SK-N-SH (cell line): Measurements from ENCODE around the gene CFAP97. TPM values are rescaled to one million over a fixed set of nuclear protein-coding genes. Genes with fewer than 3 reads are reported as not detected.

Source experiments
- CTCF ChIA-PET: fragments of 300-600, 350-600 bp; formaldehyde crosslinking; extraction: SDS; loops from one replicate; lab custom pipeline; 2021; lab: Yijun Ruan, JAX
- POLR2A ChIA-PET: fragments of 350-600 bp; sonication (Branson Sonifier 250); formaldehyde crosslinking; extraction: SDS; loops from one replicate; lab custom pipeline; 2020; ENCODE audit warnings: antibody characterized with exemption, inconsistent platforms; lab: Yijun Ruan, JAX
- DNase-seq: peaks from one replicate; pipeline ENCODE4 v3.0.0; 2012
- H2AFZ ChIP-seq: fragments of 200-600 bp; sonication (generic); 2 replicates; pipeline ENCODE4 v1.8.1; 2016; ENCODE audit warnings: antibody characterized with exemption, mild to moderate bottlenecking, low read depth
- H3F3A ChIP-seq: fragments of 200-600 bp; sonication (generic); replicated peaks from 2 replicates; pipeline ENCODE3; 2016; ENCODE audit warnings: antibody characterized with exemption, mild to moderate bottlenecking; ENCODE audit not compliant: insufficient read depth
- H3K27ac ChIP-seq, 2 experiments: fragments of 200-500 bp in 1 of 2; fragments of 200-600 bp in 1 of 2; sonication (Bioruptor generic) in 1 of 2; sonication (generic), shearing (Covaris generic) in 1 of 2; 2 replicates each; pipeline versions ENCODE4 v1.5.1 to v1.6.1; 2014 to 2016; ENCODE audit warnings: low read depth in 2 of 2, inconsistent platforms in 1 of 2, low read length in 1 of 2, mild to moderate bottlenecking in 1 of 2, mixed read lengths in 1 of 2
- H3K27me3 ChIP-seq: fragments of 200-600 bp; sonication (generic), shearing (Covaris generic); 2 replicates; pipeline ENCODE4 v1.6.1; 2016; ENCODE audit warnings: mixed run types; ENCODE audit not compliant: insufficient read depth
- H3K36me3 ChIP-seq, 2 experiments: fragments of 200-500 bp in 1 of 2; fragments of 200-600 bp in 1 of 2; sonication (Bioruptor generic) in 1 of 2; sonication (generic) in 1 of 2; replicated peaks in 1 of 2; 2 replicates each; pipeline versions ENCODE3 to v1.5.1; 2014 to 2016; ENCODE audit warnings: low read length in 1 of 2, mild to moderate bottlenecking in 1 of 2; ENCODE audit not compliant: insufficient read depth in 2 of 2, control insufficient read depth in 1 of 2
- H3K4me1 ChIP-seq, 2 experiments: fragments of 200-500 bp in 1 of 2; fragments of 200-600 bp in 1 of 2; sonication (Bioruptor generic) in 1 of 2; sonication (generic), shearing (Covaris generic) in 1 of 2; 2 replicates each; pipeline versions ENCODE4 v1.5.1 to v1.6.1; 2014 to 2016; ENCODE audit warnings: low read depth in 1 of 2, low read length in 1 of 2, mixed run types in 1 of 2; ENCODE audit not compliant: insufficient read depth in 2 of 2, control insufficient read depth in 1 of 2
- H3K4me2 ChIP-seq: fragments of 200-600 bp; sonication (generic), shearing (Covaris generic); 2 replicates; pipeline ENCODE4 v1.6.1; 2017; ENCODE audit warnings: mixed run types
- H3K4me3 ChIP-seq, 2 experiments: fragments of 200-500 bp in 1 of 2; fragments of 200-600 bp in 1 of 2; sonication (Bioruptor generic) in 1 of 2; sonication (generic), shearing (Covaris generic) in 1 of 2; 2 replicates each; pipeline versions ENCODE4 v1.5.1 to v1.8.1; 2014 to 2016; ENCODE audit warnings: low read depth in 2 of 2, inconsistent platforms in 1 of 2, low read length in 1 of 2, mild to moderate bottlenecking in 1 of 2, mixed read lengths in 1 of 2, moderate library complexity in 1 of 2
- H3K79me2 ChIP-seq: fragments of 200-600 bp; sonication (generic); 2 replicates; pipeline ENCODE4 v1.8.1; 2017; ENCODE audit warnings: mild to moderate bottlenecking; ENCODE audit not compliant: insufficient read depth
- H3K9ac ChIP-seq: fragments of 200-600 bp; sonication (generic); 2 replicates; pipeline ENCODE4 v1.6.1; 2017; ENCODE audit warnings: mixed run types
- H3K9me2 ChIP-seq: fragments of 200-600 bp; sonication (generic); 2 replicates; pipeline ENCODE4 v1.6.1; 2017; ENCODE audit warnings: mixed run types
- H3K9me3 ChIP-seq: fragments of 200-600 bp; sonication (generic); 2 replicates; pipeline ENCODE4 v1.6.1; 2017; ENCODE audit warnings: mixed run types, mild to moderate bottlenecking, moderate library complexity
- H4K20me1 ChIP-seq: fragments of 200-600 bp; sonication (generic); 2 replicates; pipeline ENCODE4 v1.6.1; 2017; ENCODE audit warnings: mild to moderate bottlenecking, mixed run types; ENCODE audit not compliant: insufficient read depth
- ELF1 ChIP-seq: IDR thresholded peaks from 2 replicates; pipeline ENCODE4 v1.4.0; 2012
- FOXJ3 ChIP-seq: sonication (generic); formaldehyde crosslinking; IDR thresholded peaks from 2 replicates; pipeline ENCODE4 v1.5.1; 2020; ENCODE audit warnings: mild to moderate bottlenecking, missing genetic modification reagents
- GABPA ChIP-seq: IDR thresholded peaks from 2 replicates; pipeline ENCODE4 v1.4.0; 2012; ENCODE audit warnings: low read depth, mild to moderate bottlenecking
- GATA2 ChIP-seq: sonication (generic); formaldehyde crosslinking; IDR thresholded peaks from 2 replicates; pipeline ENCODE4 v1.5.0; 2020; ENCODE audit warnings: mild to moderate bottlenecking, missing genetic modification reagents
- JUND ChIP-seq: IDR thresholded peaks from 2 replicates; pipeline ENCODE4 v1.4.0; 2012
- MEF2A ChIP-seq: IDR thresholded peaks from 2 replicates; pipeline ENCODE4 v1.4.0; 2012; ENCODE audit warnings: low read depth, borderline replicate concordance
- NFIC ChIP-seq: IDR thresholded peaks from 2 replicates; pipeline ENCODE4 v1.4.0; 2012; ENCODE audit warnings: borderline replicate concordance
- SMC3 ChIP-seq: IDR thresholded peaks from 2 replicates; pipeline ENCODE4 v1.6.1; 2012; ENCODE audit warnings: low read depth, low read length, improper control_type of control experiment
- TAF1 ChIP-seq: IDR thresholded peaks from 2 replicates; pipeline ENCODE4 v1.6.1; 2012; ENCODE audit warnings: low read depth, mild to moderate bottlenecking, low read length, moderate library complexity, borderline replicate concordance
- TCF12 ChIP-seq: IDR thresholded peaks from 2 replicates; pipeline ENCODE4 v1.4.0; 2012
- WGBS: methylation state at CpG from one replicate; pipeline ENCODE4 v1.1.6; 2017; ENCODE audit warnings: low lambda C conversion rate; 5-methylcytosine and 5-hydroxymethylcytosine counted together
- polyA plus RNA-seq, 3 experiments: library from polyadenylated mRNA; depleted of rRNA; stranded (reverse); fragments of >200 nt; gene quantifications; 2 replicates each; pipeline ENCODE4 v1.2.3, GENCODE V29; 2012
- TF ChIP-seq, protein P1 (sequence below): fragments of 150-350 bp; IDR thresholded peaks from 2 replicates; pipeline ENCODE4 v1.6.1; 2016; ENCODE audit warnings: mild to moderate bottlenecking, low read depth, low read length
- TF ChIP-seq, protein P2 (sequence below): IDR thresholded peaks from 2 replicates; pipeline ENCODE4 v1.4.0; 2012; ENCODE audit warnings: low read depth, borderline replicate concordance
- TF ChIP-seq, protein P3 (sequence below): IDR thresholded peaks from 2 replicates; pipeline ENCODE4 v1.6.1; 2012; ENCODE audit warnings: mild to moderate bottlenecking, low read depth, low read length, moderate library complexity

The CFAP97 gene
- polyA plus RNA-seq, 1 of the 3 experiments (the other 2 are of a cell fraction): 10.6 TPM

DNA sequence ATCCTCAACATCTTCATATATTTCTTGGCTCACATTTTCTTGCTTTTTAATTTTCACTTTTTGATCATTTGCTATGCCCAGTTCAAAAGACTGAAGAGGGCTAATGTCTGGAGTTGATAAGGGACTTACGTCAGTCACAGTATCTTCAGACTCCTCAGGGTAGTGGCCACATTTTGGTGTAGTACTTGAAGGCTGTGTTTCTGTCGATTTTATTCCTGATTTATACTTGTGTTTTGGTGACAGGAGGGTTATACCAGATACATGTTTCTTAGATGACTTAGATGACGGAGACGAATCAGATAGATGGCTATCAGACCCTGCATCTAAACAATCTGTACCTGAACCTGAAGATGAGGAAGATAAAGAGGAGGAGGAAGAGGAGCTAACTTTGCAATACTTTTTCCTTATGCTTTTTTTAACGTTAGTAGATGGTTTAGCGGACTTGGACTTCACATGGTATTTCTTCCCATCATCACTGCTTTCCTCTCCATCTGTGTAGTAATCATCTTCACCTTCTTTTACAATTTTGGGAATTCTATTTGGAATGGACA, 13.4 kb downstream of the CFAP97 start:
- Histone ChIP-seq H3K4me1 (no peaks in the 10 kb centered on the region; a peak in 2 of 4 replicates), H3F3A (no peaks in the 10 kb centered on the region), H2AFZ (no peak overlapping the region), H3K4me2 (no peak overlapping the region), H3K9me3 (no peaks in the 10 kb centered on the region), H3K36me3 (peaks cover 27 to 36% of the 10 kb centered on the region in 2 experiments), H3K27ac (no peak overlapping the region), H3K79me2 (peaks cover 81% of the 10 kb centered on the region), H3K27me3 (no peaks in the 10 kb centered on the region), H3K4me3 (no peak overlapping the region), H3K9ac (no peak overlapping the region), H4K20me1 (no peaks in the 10 kb centered on the region; the same call in 1 of the 2 replicates), H3K9me2 (no peaks in the 10 kb centered on the region)
- POLR2A ChIA-PET: no interaction called here
- CTCF ChIA-PET: no interaction called here
- DNase-seq: no peak
- WGBS: 79% methylated on average over 6 of the region's 6 CpGs
- TF ChIP-seq, protein P1, sequence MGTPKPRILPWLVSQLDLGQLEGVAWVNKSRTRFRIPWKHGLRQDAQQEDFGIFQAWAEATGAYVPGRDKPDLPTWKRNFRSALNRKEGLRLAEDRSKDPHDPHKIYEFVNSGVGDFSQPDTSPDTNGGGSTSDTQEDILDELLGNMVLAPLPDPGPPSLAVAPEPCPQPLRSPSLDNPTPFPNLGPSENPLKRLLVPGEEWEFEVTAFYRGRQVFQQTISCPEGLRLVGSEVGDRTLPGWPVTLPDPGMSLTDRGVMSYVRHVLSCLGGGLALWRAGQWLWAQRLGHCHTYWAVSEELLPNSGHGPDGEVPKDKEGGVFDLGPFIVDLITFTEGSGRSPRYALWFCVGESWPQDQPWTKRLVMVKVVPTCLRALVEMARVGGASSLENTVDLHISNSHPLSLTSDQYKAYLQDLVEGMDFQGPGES: no peak
- TF ChIP-seq, protein P2, sequence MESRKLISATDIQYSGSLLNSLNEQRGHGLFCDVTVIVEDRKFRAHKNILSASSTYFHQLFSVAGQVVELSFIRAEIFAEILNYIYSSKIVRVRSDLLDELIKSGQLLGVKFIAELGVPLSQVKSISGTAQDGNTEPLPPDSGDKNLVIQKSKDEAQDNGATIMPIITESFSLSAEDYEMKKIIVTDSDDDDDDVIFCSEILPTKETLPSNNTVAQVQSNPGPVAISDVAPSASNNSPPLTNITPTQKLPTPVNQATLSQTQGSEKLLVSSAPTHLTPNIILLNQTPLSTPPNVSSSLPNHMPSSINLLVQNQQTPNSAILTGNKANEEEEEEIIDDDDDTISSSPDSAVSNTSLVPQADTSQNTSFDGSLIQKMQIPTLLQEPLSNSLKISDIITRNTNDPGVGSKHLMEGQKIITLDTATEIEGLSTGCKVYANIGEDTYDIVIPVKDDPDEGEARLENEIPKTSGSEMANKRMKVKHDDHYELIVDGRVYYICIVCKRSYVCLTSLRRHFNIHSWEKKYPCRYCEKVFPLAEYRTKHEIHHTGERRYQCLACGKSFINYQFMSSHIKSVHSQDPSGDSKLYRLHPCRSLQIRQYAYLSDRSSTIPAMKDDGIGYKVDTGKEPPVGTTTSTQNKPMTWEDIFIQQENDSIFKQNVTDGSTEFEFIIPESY: no peak
- no peak for TF ChIP-seq GATA2 (CRISPR knock-in tag)
- TF ChIP-seq FOXJ3 (CRISPR knock-in tag): no peak
- TF ChIP-seq MEF2A: no peak
- no peak for TF ChIP-seq GABPA
- TF ChIP-seq TCF12: no peak
- TF ChIP-seq, protein P3, sequence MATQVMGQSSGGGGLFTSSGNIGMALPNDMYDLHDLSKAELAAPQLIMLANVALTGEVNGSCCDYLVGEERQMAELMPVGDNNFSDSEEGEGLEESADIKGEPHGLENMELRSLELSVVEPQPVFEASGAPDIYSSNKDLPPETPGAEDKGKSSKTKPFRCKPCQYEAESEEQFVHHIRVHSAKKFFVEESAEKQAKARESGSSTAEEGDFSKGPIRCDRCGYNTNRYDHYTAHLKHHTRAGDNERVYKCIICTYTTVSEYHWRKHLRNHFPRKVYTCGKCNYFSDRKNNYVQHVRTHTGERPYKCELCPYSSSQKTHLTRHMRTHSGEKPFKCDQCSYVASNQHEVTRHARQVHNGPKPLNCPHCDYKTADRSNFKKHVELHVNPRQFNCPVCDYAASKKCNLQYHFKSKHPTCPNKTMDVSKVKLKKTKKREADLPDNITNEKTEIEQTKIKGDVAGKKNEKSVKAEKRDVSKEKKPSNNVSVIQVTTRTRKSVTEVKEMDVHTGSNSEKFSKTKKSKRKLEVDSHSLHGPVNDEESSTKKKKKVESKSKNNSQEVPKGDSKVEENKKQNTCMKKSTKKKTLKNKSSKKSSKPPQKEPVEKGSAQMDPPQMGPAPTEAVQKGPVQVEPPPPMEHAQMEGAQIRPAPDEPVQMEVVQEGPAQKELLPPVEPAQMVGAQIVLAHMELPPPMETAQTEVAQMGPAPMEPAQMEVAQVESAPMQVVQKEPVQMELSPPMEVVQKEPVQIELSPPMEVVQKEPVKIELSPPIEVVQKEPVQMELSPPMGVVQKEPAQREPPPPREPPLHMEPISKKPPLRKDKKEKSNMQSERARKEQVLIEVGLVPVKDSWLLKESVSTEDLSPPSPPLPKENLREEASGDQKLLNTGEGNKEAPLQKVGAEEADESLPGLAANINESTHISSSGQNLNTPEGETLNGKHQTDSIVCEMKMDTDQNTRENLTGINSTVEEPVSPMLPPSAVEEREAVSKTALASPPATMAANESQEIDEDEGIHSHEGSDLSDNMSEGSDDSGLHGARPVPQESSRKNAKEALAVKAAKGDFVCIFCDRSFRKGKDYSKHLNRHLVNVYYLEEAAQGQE: no peak
- no peak for TF ChIP-seq ELF1
- no peak for TF ChIP-seq SMC3
- no peak for TF ChIP-seq NFIC
- no peak for TF ChIP-seq TAF1
- no peak for TF ChIP-seq JUND
